Upper lobe of left lung (tissue), 6 donors: Measurements from ENCODE around the gene EDA. TPM values are rescaled to one million over a fixed set of nuclear protein-coding genes. Genes with fewer than 3 reads are reported as not detected.

Source experiments
- ATAC-seq, 2 donors: fragments of 200-7000 bp; cut with Tn5 transposase; one replicate each; pipeline ENCODE4 v1.9.1; 2022; ENCODE audit warnings: mild to moderate bottlenecking in 2 of 2, moderate library complexity in 2 of 2; ENCODE audit not compliant: low FRiP score in 2 of 2
- DNase-seq, 2 donors: peaks; one replicate each; pipeline ENCODE4 v3.0.0-alpha.2; 2019 to 2020
- H3K27ac ChIP-seq, 4 donors: fragments of 200-600 bp; sonication (generic); one replicate each; pipeline ENCODE4 v1.5.1; 2016 to 2019
- H3K27me3 ChIP-seq, 4 donors: fragments of 200-600 bp; sonication (generic); one replicate each; pipeline ENCODE4 v1.5.1; 2017 to 2019
- H3K36me3 ChIP-seq, 4 donors: fragments of 200-600 bp; sonication (generic); one replicate each; pipeline ENCODE4 v1.5.1; 2016 to 2019
- H3K4me1 ChIP-seq, 4 donors: fragments of 200-600 bp; sonication (generic); one replicate each; pipeline ENCODE4 v1.5.1; 2018 to 2019
- H3K4me3 ChIP-seq, 4 donors: fragments of 200-600 bp; sonication (generic); one replicate each; pipeline ENCODE4 v1.5.1; 2017 to 2019; ENCODE audit warnings: mild to moderate bottlenecking in 2 of 4, moderate library complexity in 1 of 4
- H3K9me3 ChIP-seq, 4 donors: fragments of 200-600 bp; sonication (generic); one replicate each; pipeline ENCODE4 v1.5.1; 2018 to 2019
- EP300 ChIP-seq, 4 donors: sonication (generic); formaldehyde crosslinking; IDR thresholded peaks; one replicate each; pipeline ENCODE4 v1.5.1; 2017; ENCODE audit warnings: antibody characterized with exemption in 4 of 4, control low read depth in 2 of 4
- POLR2A ChIP-seq, 4 donors: fragments of 450-650 bp; IDR thresholded peaks; one replicate each; pipeline ENCODE4 v1.5.1; 2016 to 2017; ENCODE audit warnings: antibody characterized with exemption in 4 of 4, mild to moderate bottlenecking in 2 of 4
- POLR2AphosphoS5 ChIP-seq, 2 donors: sonication (generic); formaldehyde crosslinking; IDR thresholded peaks; one replicate each; pipeline ENCODE4 v1.5.1; 2017; ENCODE audit warnings: antibody characterized with exemption in 2 of 2
- WGBS, 2 donors: methylation state at CpG; one replicate each; pipeline ENCODE4 v1.1.5; 2017 to 2018; 5-methylcytosine and 5-hydroxymethylcytosine counted together
- total RNA-seq, 6 donors: library from RNA; depleted of rRNA in 4 of 6; stranded (reverse); fragments of >200 nt in 4 of 6; gene quantifications; one replicate each; pipeline versions ENCODE4 v1.1.0 to v1.2.1, GENCODE V29; 2016 to 2021
- TF ChIP-seq, protein P1 (sequence below), 6 experiments: fragments of 450-650 bp in 4 of 6; fragments of 200-600 bp in 2 of 6; sonication (generic) in 2 of 6; IDR thresholded peaks; one replicate each; pipeline ENCODE4 v1.5.1; 2016 to 2019; ENCODE audit warnings: antibody characterized with exemption in 6 of 6
- donor health status: DM: no; HTN: no; CAD: no; lungs with moderate emphysema.
- donor health status: DM: no; HTN: yes; CAD: no; lungs with severe emphysema.

EDA gene
- total RNA-seq, 6 donors from 2014 or later: 3.3 to 16.8 (median 5.9) TPM

DNA sequence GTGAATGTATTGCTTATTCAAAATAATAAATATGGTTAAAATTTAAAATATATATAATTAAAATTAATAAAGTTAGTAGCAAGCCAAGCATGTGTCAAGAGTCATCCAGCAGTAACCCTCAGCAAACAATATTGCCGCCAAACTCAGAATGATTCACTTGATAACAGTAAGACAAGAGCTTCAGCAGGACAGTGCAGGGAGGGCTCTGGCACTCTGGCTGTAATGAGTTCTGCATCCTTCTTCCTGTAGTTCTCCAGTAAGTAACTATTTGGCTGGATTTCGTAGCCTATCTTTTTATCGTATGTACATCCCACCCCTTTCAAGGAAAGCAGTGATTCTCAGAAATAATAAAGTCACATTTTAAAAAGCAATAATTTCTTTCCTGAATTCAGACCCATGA lies 464.0 kb downstream of the EDA start:
- WGBS, 2 donors: 58 to 63% methylated on average over 3 of the region's 3 CpGs
- Histone ChIP-seq H3K27me3 (no peaks in the 10 kb centered on the region), H3K4me3 (no peak overlapping the region), H3K4me1 (no peaks in the 10 kb centered on the region), H3K9me3 (peaks cover 0 to 8% (median 0%) of the 10 kb centered on the region in 4 donors), H3K27ac (no peak overlapping the region), H3K36me3 (no peaks in the 10 kb centered on the region)
- TF ChIP-seq POLR2AphosphoS5 (IDR thresholded peaks at IDR 0.05) (no peak), EP300 (IDR thresholded peaks at IDR 0.05) (no peak), POLR2A (IDR thresholded peaks at IDR 0.05) (no peak)
- TF ChIP-seq, protein P1, sequence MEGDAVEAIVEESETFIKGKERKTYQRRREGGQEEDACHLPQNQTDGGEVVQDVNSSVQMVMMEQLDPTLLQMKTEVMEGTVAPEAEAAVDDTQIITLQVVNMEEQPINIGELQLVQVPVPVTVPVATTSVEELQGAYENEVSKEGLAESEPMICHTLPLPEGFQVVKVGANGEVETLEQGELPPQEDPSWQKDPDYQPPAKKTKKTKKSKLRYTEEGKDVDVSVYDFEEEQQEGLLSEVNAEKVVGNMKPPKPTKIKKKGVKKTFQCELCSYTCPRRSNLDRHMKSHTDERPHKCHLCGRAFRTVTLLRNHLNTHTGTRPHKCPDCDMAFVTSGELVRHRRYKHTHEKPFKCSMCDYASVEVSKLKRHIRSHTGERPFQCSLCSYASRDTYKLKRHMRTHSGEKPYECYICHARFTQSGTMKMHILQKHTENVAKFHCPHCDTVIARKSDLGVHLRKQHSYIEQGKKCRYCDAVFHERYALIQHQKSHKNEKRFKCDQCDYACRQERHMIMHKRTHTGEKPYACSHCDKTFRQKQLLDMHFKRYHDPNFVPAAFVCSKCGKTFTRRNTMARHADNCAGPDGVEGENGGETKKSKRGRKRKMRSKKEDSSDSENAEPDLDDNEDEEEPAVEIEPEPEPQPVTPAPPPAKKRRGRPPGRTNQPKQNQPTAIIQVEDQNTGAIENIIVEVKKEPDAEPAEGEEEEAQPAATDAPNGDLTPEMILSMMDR (IDR thresholded peaks at IDR 0.05): no peak
- DNase-seq: no peak
- ATAC-seq: no peak

DNA sequence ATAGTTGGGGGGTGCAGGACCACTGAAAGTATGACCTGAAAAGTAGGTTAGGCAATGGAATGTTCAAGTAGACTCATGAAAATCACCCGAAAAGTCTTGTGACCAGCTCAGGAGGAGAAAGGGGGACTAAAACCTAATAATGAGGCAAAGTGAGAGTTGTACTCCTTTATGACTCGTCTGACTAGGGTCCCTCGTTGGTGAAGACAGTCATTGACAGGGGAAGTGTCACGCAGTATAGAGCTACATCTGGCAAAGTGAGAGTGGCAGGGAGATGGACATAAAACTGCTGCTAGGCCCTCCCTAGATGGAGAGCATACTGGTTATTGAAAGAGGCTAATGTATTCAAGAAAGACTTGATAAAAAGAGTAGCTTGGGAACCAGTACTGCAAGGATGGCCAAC lies 466.8 kb downstream of the EDA start:
- Histone ChIP-seq H3K4me1 (no peaks in the 10 kb centered on the region), H3K36me3 (no peaks in the 10 kb centered on the region), H3K9me3 (no peaks in the 10 kb centered on the region), H3K4me3 (no peak overlapping the region), H3K27me3 (no peaks in the 10 kb centered on the region), H3K27ac (no peak overlapping the region)
- DNase-seq: no peak
- ATAC-seq: no peak
- TF ChIP-seq, protein P1 (IDR thresholded peaks at IDR 0.05): no peak
- TF ChIP-seq POLR2A (IDR thresholded peaks at IDR 0.05): no peak
- no peak for TF ChIP-seq POLR2AphosphoS5 (IDR thresholded peaks at IDR 0.05)
- no peak for TF ChIP-seq EP300 (IDR thresholded peaks at IDR 0.05)
- 70 to 71% methylated on average over 4 of the region's 4 CpGs for WGBS, 2 donors

DNA sequence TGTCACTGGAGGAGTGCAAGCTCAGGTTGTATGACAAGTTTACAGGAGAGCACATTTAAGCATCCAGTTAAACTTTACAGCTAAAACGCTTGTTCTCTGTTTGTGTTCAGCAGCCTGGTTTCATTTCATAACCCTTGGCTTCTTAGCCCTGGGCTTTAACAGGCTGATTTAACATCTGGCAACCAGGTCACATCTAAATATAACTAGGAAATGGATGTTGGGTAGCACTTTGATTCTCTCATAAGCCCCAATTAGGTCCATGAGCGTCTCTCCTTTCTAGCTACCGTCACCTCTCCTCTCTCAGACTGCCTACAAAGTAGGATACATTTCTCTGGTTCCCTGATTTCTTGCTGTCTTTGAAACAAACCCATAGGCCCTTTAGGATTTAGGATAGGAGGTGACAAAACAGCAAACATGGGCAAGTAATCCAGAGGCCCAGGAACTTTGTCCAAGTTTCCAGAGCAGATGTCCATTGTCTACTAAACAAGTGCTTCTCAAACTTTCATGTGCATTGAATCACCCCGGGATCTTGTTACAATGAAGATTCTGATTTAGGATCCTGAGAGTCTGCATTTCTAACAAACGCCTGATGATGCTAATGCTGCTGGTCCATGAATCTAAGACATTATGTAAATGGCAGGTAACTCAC lies 468.8 kb downstream of the EDA start:
- WGBS, 2 donors: 62 to 77% methylated on average over 4 to 5 of the region's 5 CpGs
- Histone ChIP-seq H3K36me3 (no peaks in the 10 kb centered on the region), H3K27me3 (no peaks in the 10 kb centered on the region), H3K4me3 (no peak overlapping the region), H3K27ac (no peak overlapping the region), H3K9me3 (no peaks in the 10 kb centered on the region), H3K4me1 (no peaks in the 10 kb centered on the region)
- no peak for ATAC-seq
- no peak for DNase-seq
- TF ChIP-seq POLR2AphosphoS5 (IDR thresholded peaks at IDR 0.05) (no peak), POLR2A (IDR thresholded peaks at IDR 0.05) (no peak), EP300 (IDR thresholded peaks at IDR 0.05) (no peak)
- TF ChIP-seq, protein P1 (IDR thresholded peaks at IDR 0.05): no peak

DNA sequence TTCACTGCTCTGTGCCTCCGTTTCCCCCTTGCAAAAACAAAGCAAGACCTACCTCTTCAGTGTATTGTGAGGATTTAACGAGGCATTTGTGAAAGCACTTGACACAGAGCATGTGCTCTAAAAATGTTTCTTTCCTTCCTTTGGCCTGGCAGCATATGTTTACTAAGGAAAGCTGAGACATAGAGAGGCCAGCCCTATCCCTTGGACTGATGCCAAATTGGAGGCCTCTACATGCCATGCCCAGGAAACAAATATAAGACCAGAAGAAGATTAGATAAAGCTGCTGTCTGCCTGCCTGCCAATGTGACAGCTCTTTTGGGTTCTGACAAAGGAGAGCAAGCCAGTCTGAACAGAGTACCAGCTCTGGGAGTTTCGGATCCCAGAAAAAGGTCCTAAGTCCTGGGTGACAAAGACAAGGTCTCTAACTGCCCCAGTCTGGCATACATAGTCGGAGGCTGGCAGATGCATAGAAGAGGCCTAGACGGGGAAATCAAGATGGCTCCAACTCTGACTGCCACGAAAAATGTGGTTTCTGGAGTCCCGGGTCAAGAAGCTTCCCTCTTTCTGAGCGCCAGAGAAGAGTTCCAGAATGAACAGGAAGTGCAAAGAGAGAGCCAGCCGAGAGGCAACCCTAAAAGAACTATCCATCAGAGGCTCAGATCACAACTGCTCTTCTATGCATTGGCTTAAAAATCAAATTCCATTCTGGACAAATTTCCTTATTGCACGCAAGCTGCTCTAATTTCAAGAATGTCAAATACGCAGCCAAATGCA lies 472.1 kb downstream of the EDA start:
- no peak overlapping the region for H3K27ac ChIP-seq
- H3K27me3 ChIP-seq: no peaks in the 10 kb centered on the region
- H3K4me1 ChIP-seq: no peaks in the 10 kb centered on the region
- ATAC-seq: no peak
- TF ChIP-seq POLR2A (IDR thresholded peaks at IDR 0.05) (no peak), POLR2AphosphoS5 (IDR thresholded peaks at IDR 0.05) (no peak), EP300 (IDR thresholded peaks at IDR 0.05) (no peak)
- TF ChIP-seq, protein P1 (IDR thresholded peaks at IDR 0.05): no peak
- H3K36me3 ChIP-seq: no peaks in the 10 kb centered on the region
- H3K4me3 ChIP-seq: no peak overlapping the region
- no peak for DNase-seq
- WGBS, 2 donors: 24 to 43% methylated on average over 8 to 11 of the region's 11 CpGs
- no peaks in the 10 kb centered on the region for H3K9me3 ChIP-seq
